Measurements from ENCODE around the gene ZKSCAN8. TPM values are rescaled to one million over a fixed set of nuclear protein-coding genes. Genes with fewer than 3 reads are reported as not detected.

ZKSCAN8 gene
- total and polyA plus RNA-seq, 2 donors (not counting 1 experiment from before 2014, with no cell fraction given), result 10.9 to 52.8 TPM

GRCh38 chr6:28200020-28200419 lies 58.3 kb downstream of the ZKSCAN8 start:
- no peak for ATAC-seq (ENCODE audit: low read depth)
- H3K79me2 ChIP-seq (ENCODE audit: control insufficient read depth, insufficient read depth, low read length), result no peaks in the 10 kb centered on the region
- intact Hi-C loops (cut with micrococcal nuclease), result no loop called here
- no peaks in the 10 kb centered on the region for H3K36me3 ChIP-seq (replicated peaks in 1 of 2; ENCODE audit: control extremely low read depth in 1 of 2, control insufficient read depth in 1 of 2, extremely low read depth in 1 of 2, insufficient read depth in 2 of 2, low read length in 1 of 2)
- H3K27me3 ChIP-seq (replicated peaks in 1 of 4; ENCODE audit: control extremely low read depth in 1 of 4, control insufficient read depth in 3 of 4, insufficient read depth in 4 of 4, low read length in 3 of 4), result peaks cover 0 to 35% (median 25%) of the 10 kb centered on the region in 4 experiments
- H3K4me1 ChIP-seq (ENCODE audit: control insufficient read depth in 2 of 2, insufficient read depth in 2 of 2, low read length in 2 of 2), result no peaks in the 10 kb centered on the region
- DNase-seq, result no peak
- Mint-ChIP-seq H3K27ac (no peak overlapping the region), H3K27me3 (peaks cover 71% of the 10 kb centered on the region), H3K9me3 (ENCODE audit: insufficient read depth) (peaks cover 13% of the 10 kb centered on the region), H3K4me3 (no peak overlapping the region), H3K4me1 (peaks cover 3% of the 10 kb centered on the region)
- no peak overlapping the region for H3K4me2 ChIP-seq (replicated peaks; ENCODE audit: low read depth, low read length, poor library complexity, severe bottlenecking)
- no peak overlapping the region for H3K9ac ChIP-seq (ENCODE audit: low read length)
- H3K9me3 ChIP-seq (ENCODE audit: control extremely low read depth in 1 of 3, control insufficient read depth in 2 of 3, insufficient read depth in 1 of 3, low read length in 2 of 3), result peaks cover 6 to 30% (median 17%) of the 10 kb centered on the region in 3 donors
- no peak overlapping the region for H3K27ac ChIP-seq (ENCODE audit: low read length in 2 of 2)
- CTCF ChIA-PET, result no interaction called here
- H4K20me1 ChIP-seq (ENCODE audit: control insufficient read depth, insufficient read depth, low read length, poor library complexity, severe bottlenecking), result no peaks in the 10 kb centered on the region
- no peak overlapping the region for H3K4me3 ChIP-seq (ENCODE audit: control extremely low read depth in 1 of 5, extremely low read depth in 1 of 5, insufficient read depth in 1 of 5, low read depth in 2 of 5, low read length in 4 of 5)
- POLR2A ChIA-PET, result no interaction called here
- no peak overlapping the region for H2AFZ ChIP-seq (ENCODE audit: insufficient read depth, low read depth, low read length, poor library complexity, severe bottlenecking)
- TF ChIP-seq EZH2 (IDR thresholded peaks at IDR 0.05; ENCODE audit: borderline replicate concordance, insufficient read depth, low read depth, low read length, poor library complexity, severe bottlenecking) (no peak), CTCF (IDR thresholded peaks at IDR 0.05) (no peak)
- no CpG with 5 or more reads among the region's 1 CpG for WGBS (ENCODE audit: insufficient coverage)

GRCh38 chr6:28203201-28203600 lies 61.5 kb downstream of the ZKSCAN8 start:
- Histone ChIP-seq H3K9me3 (ENCODE audit: control extremely low read depth in 1 of 3, control insufficient read depth in 2 of 3, insufficient read depth in 1 of 3, low read length in 2 of 3) (peaks cover 6 to 28% (median 27%) of the 10 kb centered on the region in 3 donors), H4K20me1 (ENCODE audit: control insufficient read depth, insufficient read depth, low read length, poor library complexity, severe bottlenecking) (no peaks in the 10 kb centered on the region), H3K4me3 (ENCODE audit: control extremely low read depth in 1 of 5, extremely low read depth in 1 of 5, insufficient read depth in 1 of 5, low read depth in 2 of 5, low read length in 4 of 5) (no peak overlapping the region), H3K79me2 (ENCODE audit: control insufficient read depth, insufficient read depth, low read length) (no peaks in the 10 kb centered on the region), H3K27me3 (replicated peaks in 1 of 4; ENCODE audit: control extremely low read depth in 1 of 4, control insufficient read depth in 3 of 4, insufficient read depth in 4 of 4, low read length in 3 of 4) (peaks cover 0 to 57% (median 48%) of the 10 kb centered on the region in 4 experiments), H3K4me2 (replicated peaks; ENCODE audit: low read depth, low read length, poor library complexity, severe bottlenecking) (no peak overlapping the region), H2AFZ (ENCODE audit: insufficient read depth, low read depth, low read length, poor library complexity, severe bottlenecking) (no peak overlapping the region), H3K27ac (ENCODE audit: low read length in 2 of 2) (no peak overlapping the region), H3K4me1 (ENCODE audit: control insufficient read depth in 2 of 2, insufficient read depth in 2 of 2, low read length in 2 of 2) (peaks cover 13 to 14% of the 10 kb centered on the region in 2 donors), H3K36me3 (replicated peaks in 1 of 2; ENCODE audit: control extremely low read depth in 1 of 2, control insufficient read depth in 1 of 2, extremely low read depth in 1 of 2, insufficient read depth in 2 of 2, low read length in 1 of 2) (no peaks in the 10 kb centered on the region), H3K9ac (ENCODE audit: low read length) (no peak overlapping the region)
- TF ChIP-seq EZH2 (IDR thresholded peaks at IDR 0.05; ENCODE audit: borderline replicate concordance, insufficient read depth, low read depth, low read length, poor library complexity, severe bottlenecking), result no peak
- no peak for TF ChIP-seq CTCF (IDR thresholded peaks at IDR 0.05)
- Mint-ChIP-seq H3K27ac (no peak overlapping the region), H3K4me3 (no peak overlapping the region), H3K4me1 (peaks cover 15% of the 10 kb centered on the region), H3K9me3 (ENCODE audit: insufficient read depth) (peaks cover 8% of the 10 kb centered on the region), H3K27me3 (peaks cover 80% of the 10 kb centered on the region)
- no peak for DNase-seq
- ChIA-PET CTCF (no interaction called here), POLR2A (no interaction called here)
- ATAC-seq (ENCODE audit: low read depth), result no peak
- 100% methylated on average over 1 of the region's 4 CpGs for WGBS (ENCODE audit: insufficient coverage)
- intact Hi-C loops (cut with micrococcal nuclease), result no loop called here
